Breast epithelium (tissue), 3 donors: Measurements from ENCODE around the gene ZNF419.
A peak's percentile ranks its signal among the peaks of the same experiment; 100 is the strongest.
"Not testable (repeated sequence)": the region's sequence is repeated elsewhere in the genome, so short reads cannot be mapped to it uniquely, and the experiment has no call there.

Experiments
- CTCF ChIP-seq, 3 donors: fragments of 450-650 bp; IDR thresholded peaks; one replicate each; pipeline ENCODE4 v1.5.1; 2016 to 2017; ENCODE audit warnings: antibody characterized with exemption in 3 of 3, mild to moderate bottlenecking in 3 of 3, moderate library complexity in 3 of 3
- POLR2A ChIP-seq: fragments of 450-650 bp; IDR thresholded peaks from one replicate; pipeline ENCODE4 v1.6.1; 2016; ENCODE audit warnings: antibody characterized with exemption, mild to moderate bottlenecking, moderate library complexity

DNA sequence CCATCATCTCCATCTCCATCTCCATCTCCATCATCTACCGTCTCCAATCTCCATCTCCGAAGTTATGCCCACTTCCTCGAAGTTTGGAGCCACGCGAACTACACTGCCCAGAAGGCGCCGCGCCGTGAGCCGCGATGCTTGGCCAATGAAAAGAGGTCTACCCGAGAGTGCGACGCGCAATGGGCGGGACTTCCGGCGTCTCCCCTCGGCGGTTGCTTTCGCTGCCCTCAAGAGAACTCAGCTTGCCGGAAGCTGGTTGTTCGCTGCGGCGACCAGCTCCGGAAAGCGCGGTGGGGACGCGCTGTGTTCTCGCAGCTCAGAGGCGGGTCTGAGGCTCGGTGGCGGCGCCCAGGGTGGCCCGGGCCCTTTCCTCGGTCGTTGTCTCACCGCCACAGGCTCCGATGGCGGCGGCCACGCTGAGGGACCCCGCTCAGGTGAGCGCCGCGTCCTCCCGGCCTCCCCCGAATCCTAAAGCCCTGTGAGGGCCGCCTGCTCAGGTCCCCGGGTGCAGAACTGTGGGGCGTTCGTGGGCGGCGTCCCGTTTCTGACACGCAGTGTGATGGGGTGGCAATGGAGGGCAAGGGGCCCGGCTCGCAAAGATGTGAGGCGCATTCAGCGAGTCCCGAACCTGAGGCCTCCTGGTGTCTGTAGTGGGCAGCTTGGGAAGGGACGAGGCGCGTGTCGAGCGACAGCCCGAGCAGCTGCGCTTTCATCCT is 12.3 kb downstream of the ZNF419 start, which contains the start of gene ZNF773:
- TF ChIP-seq CTCF (IDR thresholded peaks at IDR 0.05) = not testable (repeated sequence)
- TF ChIP-seq POLR2A = peak; percentile 30
